Neural cell (in vitro differentiated cells): ENCODE results near the gene GABRB1.

Experiments
- EP300 ChIP-seq: fragments of 450-650 bp; conservative IDR thresholded peaks from 2 replicates; pipeline ENCODE4 v1.6.1; 2014; ENCODE audit warnings: antibody characterized with exemption, mild to moderate bottlenecking, moderate library complexity; ENCODE audit not compliant: poor library complexity, severe bottlenecking
- EZH2 ChIP-seq: fragments of 200-600, 300-800 bp; shearing (Covaris generic), sonication (generic); IDR thresholded peaks from 2 replicates; pipeline ENCODE4 v1.6.1; 2014; ENCODE audit warnings: antibody characterized with exemption, low read length, borderline replicate concordance, mild to moderate bottlenecking; ENCODE audit not compliant: insufficient read depth, poor library complexity, severe bottlenecking
- MXI1 ChIP-seq: fragments of 450-650 bp; conservative IDR thresholded peaks from 2 replicates; pipeline ENCODE4 v1.6.1; 2014; ENCODE audit warnings: antibody characterized with exemption, mild to moderate bottlenecking; ENCODE audit not compliant: poor library complexity, severe bottlenecking
- RAD21 ChIP-seq: fragments of 450-650 bp; conservative IDR thresholded peaks from 2 replicates; pipeline ENCODE4 v1.6.1; 2014; ENCODE audit warnings: antibody characterized with exemption, mild to moderate bottlenecking, moderate library complexity
- SMC3 ChIP-seq: fragments of 450-650 bp; conservative IDR thresholded peaks from 2 replicates; pipeline ENCODE4 v1.6.1; 2014; ENCODE audit warnings: antibody characterized with exemption, mild to moderate bottlenecking, moderate library complexity; ENCODE audit not compliant: poor library complexity
- TF ChIP-seq, protein P1 (sequence below): fragments of 450-650 bp; IDR thresholded peaks from 2 replicates; pipeline ENCODE4 v1.5.1; 2014; ENCODE audit warnings: antibody characterized with exemption, mild to moderate bottlenecking, moderate library complexity; ENCODE audit not compliant: poor library complexity, severe bottlenecking
- TF ChIP-seq, protein P2 (sequence below): IDR thresholded peaks from 2 replicates; pipeline ENCODE4 v1.6.1; 2012; ENCODE audit warnings: borderline replicate concordance

DNA sequence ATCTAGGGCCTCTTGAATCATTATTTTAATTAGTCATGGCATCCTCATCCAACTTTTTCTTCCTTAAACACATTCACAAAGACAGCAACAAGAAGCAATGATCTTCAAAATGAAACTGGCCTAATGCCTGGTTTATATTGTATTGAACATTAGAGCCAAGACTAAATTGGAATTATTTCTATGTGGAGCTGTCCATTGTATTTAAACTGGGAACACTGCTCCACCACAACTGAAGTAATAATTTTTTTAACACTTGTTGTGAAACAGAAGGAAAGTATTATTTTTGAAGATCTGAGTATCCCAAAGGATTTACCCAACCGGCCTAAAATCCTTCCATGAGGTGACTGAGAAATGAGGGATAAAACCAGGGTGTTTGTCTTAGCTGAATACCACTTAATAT, 6.9 kb downstream of the GABRB1 start:
- TF ChIP-seq, protein P1, sequence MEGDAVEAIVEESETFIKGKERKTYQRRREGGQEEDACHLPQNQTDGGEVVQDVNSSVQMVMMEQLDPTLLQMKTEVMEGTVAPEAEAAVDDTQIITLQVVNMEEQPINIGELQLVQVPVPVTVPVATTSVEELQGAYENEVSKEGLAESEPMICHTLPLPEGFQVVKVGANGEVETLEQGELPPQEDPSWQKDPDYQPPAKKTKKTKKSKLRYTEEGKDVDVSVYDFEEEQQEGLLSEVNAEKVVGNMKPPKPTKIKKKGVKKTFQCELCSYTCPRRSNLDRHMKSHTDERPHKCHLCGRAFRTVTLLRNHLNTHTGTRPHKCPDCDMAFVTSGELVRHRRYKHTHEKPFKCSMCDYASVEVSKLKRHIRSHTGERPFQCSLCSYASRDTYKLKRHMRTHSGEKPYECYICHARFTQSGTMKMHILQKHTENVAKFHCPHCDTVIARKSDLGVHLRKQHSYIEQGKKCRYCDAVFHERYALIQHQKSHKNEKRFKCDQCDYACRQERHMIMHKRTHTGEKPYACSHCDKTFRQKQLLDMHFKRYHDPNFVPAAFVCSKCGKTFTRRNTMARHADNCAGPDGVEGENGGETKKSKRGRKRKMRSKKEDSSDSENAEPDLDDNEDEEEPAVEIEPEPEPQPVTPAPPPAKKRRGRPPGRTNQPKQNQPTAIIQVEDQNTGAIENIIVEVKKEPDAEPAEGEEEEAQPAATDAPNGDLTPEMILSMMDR: no peak
- TF ChIP-seq EZH2 (no peak), EP300 (no peak), SMC3 (no peak), MXI1 (no peak), RAD21 (no peak)
- TF ChIP-seq, protein P2, sequence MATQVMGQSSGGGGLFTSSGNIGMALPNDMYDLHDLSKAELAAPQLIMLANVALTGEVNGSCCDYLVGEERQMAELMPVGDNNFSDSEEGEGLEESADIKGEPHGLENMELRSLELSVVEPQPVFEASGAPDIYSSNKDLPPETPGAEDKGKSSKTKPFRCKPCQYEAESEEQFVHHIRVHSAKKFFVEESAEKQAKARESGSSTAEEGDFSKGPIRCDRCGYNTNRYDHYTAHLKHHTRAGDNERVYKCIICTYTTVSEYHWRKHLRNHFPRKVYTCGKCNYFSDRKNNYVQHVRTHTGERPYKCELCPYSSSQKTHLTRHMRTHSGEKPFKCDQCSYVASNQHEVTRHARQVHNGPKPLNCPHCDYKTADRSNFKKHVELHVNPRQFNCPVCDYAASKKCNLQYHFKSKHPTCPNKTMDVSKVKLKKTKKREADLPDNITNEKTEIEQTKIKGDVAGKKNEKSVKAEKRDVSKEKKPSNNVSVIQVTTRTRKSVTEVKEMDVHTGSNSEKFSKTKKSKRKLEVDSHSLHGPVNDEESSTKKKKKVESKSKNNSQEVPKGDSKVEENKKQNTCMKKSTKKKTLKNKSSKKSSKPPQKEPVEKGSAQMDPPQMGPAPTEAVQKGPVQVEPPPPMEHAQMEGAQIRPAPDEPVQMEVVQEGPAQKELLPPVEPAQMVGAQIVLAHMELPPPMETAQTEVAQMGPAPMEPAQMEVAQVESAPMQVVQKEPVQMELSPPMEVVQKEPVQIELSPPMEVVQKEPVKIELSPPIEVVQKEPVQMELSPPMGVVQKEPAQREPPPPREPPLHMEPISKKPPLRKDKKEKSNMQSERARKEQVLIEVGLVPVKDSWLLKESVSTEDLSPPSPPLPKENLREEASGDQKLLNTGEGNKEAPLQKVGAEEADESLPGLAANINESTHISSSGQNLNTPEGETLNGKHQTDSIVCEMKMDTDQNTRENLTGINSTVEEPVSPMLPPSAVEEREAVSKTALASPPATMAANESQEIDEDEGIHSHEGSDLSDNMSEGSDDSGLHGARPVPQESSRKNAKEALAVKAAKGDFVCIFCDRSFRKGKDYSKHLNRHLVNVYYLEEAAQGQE: no peak
